WTC11 (cell line): ENCODE data around the gene UGT1A5. TPM values are rescaled to one million over a fixed set of nuclear protein-coding genes. Genes with fewer than 3 reads are reported as not detected.

Experiments
- ATAC-seq: fragments of 200-7000 bp; cut with Tn5 transposase; 2 replicates; pipeline ENCODE4 v1.10.0; 2021; ENCODE audit warnings: mild to moderate bottlenecking, moderate library complexity
- CTCF ChIA-PET: fragments of 300-600 bp; sonication (Branson Sonifier 250); formaldehyde crosslinking; loops from one replicate; lab custom pipeline; 2021; ENCODE audit warnings: antibody characterized with exemption; lab: Charles Lee
- POLR2A ChIA-PET: fragments of 350-600 bp; sonication (Branson Sonifier 250); formaldehyde crosslinking; loops from one replicate; lab custom pipeline; 2021; ENCODE audit warnings: antibody characterized with exemption; lab: Charles Lee
- DNase-seq: peaks from one replicate; pipeline ENCODE4 v3.0.0; 2021; ENCODE audit warnings: low spot score
- H3K27ac Mint-ChIP-seq: 2 replicates; pipeline ENCODE4 v1.8.0; 2021; ENCODE audit warnings: mixed read lengths
- H3K27me3 Mint-ChIP-seq: 2 replicates; pipeline ENCODE4 v1.8.0; 2021; ENCODE audit warnings: low read depth, mild to moderate bottlenecking, moderate library complexity, mixed read lengths
- H3K36me3 Mint-ChIP-seq: 2 replicates; pipeline ENCODE4 v1.8.0; 2021; ENCODE audit warnings: mixed read lengths
- H3K4me1 Mint-ChIP-seq: 2 replicates; pipeline ENCODE4 v1.8.0; 2022; ENCODE audit warnings: mixed read lengths
- H3K4me3 Mint-ChIP-seq: 2 replicates; pipeline ENCODE4 v1.8.0; 2021; ENCODE audit warnings: mild to moderate bottlenecking, moderate library complexity, mixed read lengths
- H3K9me3 Mint-ChIP-seq: 2 replicates; pipeline ENCODE4 v1.8.0; 2021; ENCODE audit warnings: mixed read lengths
- ATF3 ChIP-seq: sonication (generic); formaldehyde crosslinking; conservative IDR thresholded peaks from 2 replicates; pipeline ENCODE4 v1.8.1; 2022; ENCODE audit warnings: mild to moderate bottlenecking, missing genetic modification reagents
- E2F1 ChIP-seq: sonication (generic); formaldehyde crosslinking; IDR thresholded peaks from 2 replicates; pipeline ENCODE4 v1.8.0; 2022; ENCODE audit warnings: mild to moderate bottlenecking, missing genetic modification reagents
- E2F4 ChIP-seq: sonication (generic); formaldehyde crosslinking; IDR thresholded peaks from 2 replicates; pipeline ENCODE4 v1.8.1; 2022; ENCODE audit warnings: low read depth, mild to moderate bottlenecking, moderate library complexity, missing genetic modification reagents, borderline replicate concordance
- ELF4 ChIP-seq: sonication (generic); formaldehyde crosslinking; IDR thresholded peaks from 2 replicates; pipeline ENCODE4 v1.8.1; 2022; ENCODE audit warnings: low read depth, mild to moderate bottlenecking, moderate library complexity, missing genetic modification reagents
- FOXJ3 ChIP-seq: sonication (generic); formaldehyde crosslinking; IDR thresholded peaks from 2 replicates; pipeline ENCODE4 v1.9.0; 2021; ENCODE audit warnings: missing genetic modification reagents, mild to moderate bottlenecking, borderline replicate concordance
- FOXK1 ChIP-seq: sonication (generic); formaldehyde crosslinking; IDR thresholded peaks from 2 replicates; pipeline ENCODE4 v1.8.0; 2022; ENCODE audit warnings: mild to moderate bottlenecking, moderate library complexity, missing genetic modification reagents
- GRHL2 ChIP-seq: fragments of 250-450 bp; sonication (Bioruptor Pico); IDR thresholded peaks from 2 replicates; pipeline ENCODE4 v1.8.0; 2022; ENCODE audit warnings: mild to moderate bottlenecking, moderate library complexity; ENCODE audit not compliant: insufficient replicate concordance, severe bottlenecking
- IRF2 ChIP-seq: sonication (generic); formaldehyde crosslinking; IDR thresholded peaks from 2 replicates; pipeline ENCODE4 v1.8.0; 2022; ENCODE audit warnings: low read depth, missing genetic modification reagents, borderline replicate concordance
- JAZF1 ChIP-seq: fragments of 250-450 bp; sonication (Bioruptor Pico); IDR thresholded peaks from 2 replicates; pipeline ENCODE4 v1.9.0; 2021; ENCODE audit warnings: moderate library complexity, mild to moderate bottlenecking, inconsistent platforms
- MAX ChIP-seq: sonication (generic); formaldehyde crosslinking; IDR thresholded peaks from 2 replicates; pipeline ENCODE4 v1.8.0; 2022; ENCODE audit warnings: mild to moderate bottlenecking, missing genetic modification reagents
- PREB ChIP-seq: sonication (generic); formaldehyde crosslinking; IDR thresholded peaks from 2 replicates; pipeline ENCODE4 v1.8.1; 2022; ENCODE audit warnings: mild to moderate bottlenecking, missing genetic modification reagents, moderate library complexity, borderline replicate concordance
- RORB ChIP-seq: fragments of 250-450 bp; sonication (Bioruptor Pico); IDR thresholded peaks from 2 replicates; pipeline ENCODE4 v1.9.0; 2021; ENCODE audit warnings: mild to moderate bottlenecking
- TCF7 ChIP-seq: sonication (generic); formaldehyde crosslinking; IDR thresholded peaks from 2 replicates; pipeline ENCODE4 v1.8.0; 2022; ENCODE audit warnings: mild to moderate bottlenecking, low read depth, missing genetic modification reagents, moderate library complexity
- TEAD4 ChIP-seq: sonication (generic); formaldehyde crosslinking; IDR thresholded peaks from 2 replicates; pipeline ENCODE4 v1.8.0; 2022; ENCODE audit warnings: mild to moderate bottlenecking, missing genetic modification reagents
- ZMAT4 ChIP-seq: fragments of 250-450 bp; sonication (Bioruptor Pico); IDR thresholded peaks from 2 replicates; pipeline ENCODE4 v1.9.0; 2021; ENCODE audit warnings: mild to moderate bottlenecking
- ZNF121 ChIP-seq: sonication (generic); formaldehyde crosslinking; IDR thresholded peaks from 2 replicates; pipeline ENCODE4 v1.8.0; 2023; ENCODE audit warnings: missing genetic modification reagents
- ZNF219 ChIP-seq: sonication (generic); formaldehyde crosslinking; IDR thresholded peaks from 2 replicates; pipeline ENCODE4 v1.8.0; 2023; ENCODE audit warnings: missing genetic modification reagents, mild to moderate bottlenecking, borderline replicate concordance
- ZNF416 ChIP-seq: fragments of 250-450 bp; sonication (Bioruptor Pico); IDR thresholded peaks from 2 replicates; pipeline ENCODE4 v1.9.0; 2021; ENCODE audit warnings: mild to moderate bottlenecking, inconsistent platforms
- ZNF425 ChIP-seq: fragments of 250-450 bp; sonication (Bioruptor Pico); conservative IDR thresholded peaks from 2 replicates; pipeline ENCODE4 v1.9.0; 2021; ENCODE audit warnings: mild to moderate bottlenecking
- ZNF512 ChIP-seq: sonication (generic); formaldehyde crosslinking; IDR thresholded peaks from 2 replicates; pipeline ENCODE4 v1.8.1; 2022; ENCODE audit warnings: missing genetic modification reagents, borderline replicate concordance
- total RNA-seq: library from RNA; stranded (reverse); gene quantifications from 3 replicates; pipeline ENCODE4 v1.2.3, GENCODE V29; 2021
- TF ChIP-seq, protein P1 (sequence below): fragments of 250-450 bp; sonication (Bioruptor Pico); IDR thresholded peaks from 2 replicates; pipeline ENCODE4 v2.1.2; 2022; ENCODE audit warnings: mild to moderate bottlenecking, moderate library complexity

Gene UGT1A5
- total RNA-seq, 1 experiment from 2014 or later = not detected

GRCh38 chr2:233815861-233816260 is 103.2 kb downstream of the UGT1A5 start:
- H3K27ac Mint-ChIP-seq = no peak overlapping the region
- H3K4me1 Mint-ChIP-seq = no peaks in the 10 kb centered on the region
- CTCF ChIA-PET = no interaction called here
- no peaks in the 10 kb centered on the region for H3K36me3 Mint-ChIP-seq
- peaks cover 7% of the 10 kb centered on the region; the same call in 1 of the 2 replicates for H3K9me3 Mint-ChIP-seq
- H3K27me3 Mint-ChIP-seq = no peaks in the 10 kb centered on the region
- DNase-seq = no peak
- H3K4me3 Mint-ChIP-seq = no peak overlapping the region
- POLR2A ChIA-PET = no interaction called here
- no peak for ATAC-seq
- TF ChIP-seq RORB (CRISPR knock-in tag) = no peak
- TF ChIP-seq ZNF416 (CRISPR knock-in tag) = no peak
- TF ChIP-seq, protein P1, sequence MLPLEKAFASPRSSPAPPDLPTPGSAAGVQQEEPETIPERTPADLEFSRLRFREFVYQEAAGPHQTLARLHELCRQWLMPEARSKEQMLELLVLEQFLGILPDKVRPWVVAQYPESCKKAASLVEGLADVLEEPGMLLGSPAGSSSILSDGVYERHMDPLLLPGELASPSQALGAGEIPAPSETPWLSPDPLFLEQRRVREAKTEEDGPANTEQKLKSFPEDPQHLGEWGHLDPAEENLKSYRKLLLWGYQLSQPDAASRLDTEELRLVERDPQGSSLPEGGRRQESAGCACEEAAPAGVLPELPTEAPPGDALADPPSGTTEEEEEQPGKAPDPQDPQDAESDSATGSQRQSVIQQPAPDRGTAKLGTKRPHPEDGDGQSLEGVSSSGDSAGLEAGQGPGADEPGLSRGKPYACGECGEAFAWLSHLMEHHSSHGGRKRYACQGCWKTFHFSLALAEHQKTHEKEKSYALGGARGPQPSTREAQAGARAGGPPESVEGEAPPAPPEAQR = no peak
- TF ChIP-seq FOXK1 (CRISPR knock-in tag) = no peak
- no peak for TF ChIP-seq E2F4 (CRISPR knock-in tag)
- no peak for TF ChIP-seq ZMAT4 (CRISPR knock-in tag)
- TF ChIP-seq, all 79 proteins: peak for 0

- POLR2A ChIA-PET = no interaction called here
- Mint-ChIP-seq H3K36me3 (no peaks in the 10 kb centered on the region), H3K27ac (no peak overlapping the region), H3K4me3 (no peak overlapping the region), H3K27me3 (no peaks in the 10 kb centered on the region), H3K4me1 (no peaks in the 10 kb centered on the region), H3K9me3 (peaks cover 7% of the 10 kb centered on the region; the same call in 1 of the 2 replicates)
- ATAC-seq (no peak), DNase-seq (no peak)
- CTCF ChIA-PET = no interaction called here
- no peak for TF ChIP-seq TEAD4 (CRISPR knock-in tag)
- TF ChIP-seq JAZF1 (CRISPR knock-in tag) = no peak
- TF ChIP-seq IRF2 (CRISPR knock-in tag) = no peak
- TF ChIP-seq ZNF512 = no peak
- no peak for TF ChIP-seq ZNF425 (CRISPR knock-in tag)
- no peak for TF ChIP-seq ZNF416 (CRISPR knock-in tag)
- no peak for TF ChIP-seq E2F1 (CRISPR knock-in tag)
- no peak for TF ChIP-seq FOXJ3
- TF ChIP-seq PREB (CRISPR knock-in tag) = no peak
- TF ChIP-seq ZNF219 (CRISPR knock-in tag) = no peak
- TF ChIP-seq GRHL2 = no peak
- no peak for TF ChIP-seq FOXK1 (CRISPR knock-in tag)
- TF ChIP-seq ATF3 (CRISPR knock-in tag) = no peak
- no peak for TF ChIP-seq MAX (CRISPR knock-in tag)
- no peak for TF ChIP-seq ELF4
- no peak for TF ChIP-seq ZNF121 (CRISPR knock-in tag)
- no peak for TF ChIP-seq E2F4 (CRISPR knock-in tag)
- TF ChIP-seq TCF7 (CRISPR knock-in tag) = no peak
Observed at GRCh38 chr2:233816334-233816733, 103.6 kb downstream of the UGT1A5 start.
